Measurements from ENCODE around the gene CEP350.

DNA sequence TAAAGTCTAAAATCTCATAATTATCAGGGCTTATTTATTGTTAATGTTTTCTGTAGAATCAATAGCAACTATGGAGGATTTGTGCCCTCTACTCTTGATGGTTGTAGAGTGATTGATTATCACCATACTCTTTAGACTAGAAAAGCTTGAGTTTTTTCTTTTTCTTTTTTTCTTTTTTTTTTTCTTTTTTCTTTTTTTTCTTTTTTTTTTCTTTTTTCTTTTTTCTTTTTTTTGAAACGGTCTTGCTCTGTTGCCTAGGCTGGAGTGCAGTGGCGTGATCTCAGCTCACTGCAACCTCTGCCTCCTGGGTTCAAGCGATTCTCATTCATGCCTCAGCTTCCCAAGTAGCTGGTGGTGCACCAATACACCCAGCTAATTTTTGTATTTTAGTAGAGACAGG lies 42.8 kb upstream of the CEP350 start:
- TF ChIP-seq EP300 (IDR thresholded peaks at IDR 0.05; ENCODE audit: low read depth in 2 of 2, low read length in 2 of 2) (no peak), EP300 (CRISPR knock-in tag; IDR thresholded peaks at IDR 0.05; ENCODE audit: borderline replicate concordance) (no peak), ZBTB20 (CRISPR knock-in tag; IDR thresholded peaks at IDR 0.05; ENCODE audit: borderline replicate concordance, low read depth) (no peak), RFX5 (IDR thresholded peaks at IDR 0.05; ENCODE audit: low read depth, low read length) (no peak), ZNF530 (CRISPR knock-in tag; IDR thresholded peaks at IDR 0.05; ENCODE audit: low read depth) (no peak), EZH2 (conservative IDR thresholded peaks at IDR 0.05; ENCODE audit: low read depth, low read length) (no peak), POLR2A (IDR thresholded peaks at IDR 0.05; ENCODE audit: insufficient read depth in 1 of 2, low read depth in 2 of 2, low read length in 2 of 2) (no peak), ZNF687 (CRISPR knock-in tag; IDR thresholded peaks at IDR 0.05) (no peak), KAT8 (CRISPR knock-in tag; IDR thresholded peaks at IDR 0.05) (no peak), MBNL3 (CRISPR knock-in tag; conservative IDR thresholded peaks at IDR 0.05) (no peak), IKZF1 (IDR thresholded peaks at IDR 0.05) (no peak), RNF2 (conservative IDR thresholded peaks at IDR 0.05; ENCODE audit: low read depth) (no peak), MAFK (conservative IDR thresholded peaks at IDR 0.05 in 1 of 2, IDR thresholded peaks at IDR 0.05 in 1 of 2; ENCODE audit: low read length in 2 of 2) (no peak)
- TF ChIP-seq, protein P1, sequence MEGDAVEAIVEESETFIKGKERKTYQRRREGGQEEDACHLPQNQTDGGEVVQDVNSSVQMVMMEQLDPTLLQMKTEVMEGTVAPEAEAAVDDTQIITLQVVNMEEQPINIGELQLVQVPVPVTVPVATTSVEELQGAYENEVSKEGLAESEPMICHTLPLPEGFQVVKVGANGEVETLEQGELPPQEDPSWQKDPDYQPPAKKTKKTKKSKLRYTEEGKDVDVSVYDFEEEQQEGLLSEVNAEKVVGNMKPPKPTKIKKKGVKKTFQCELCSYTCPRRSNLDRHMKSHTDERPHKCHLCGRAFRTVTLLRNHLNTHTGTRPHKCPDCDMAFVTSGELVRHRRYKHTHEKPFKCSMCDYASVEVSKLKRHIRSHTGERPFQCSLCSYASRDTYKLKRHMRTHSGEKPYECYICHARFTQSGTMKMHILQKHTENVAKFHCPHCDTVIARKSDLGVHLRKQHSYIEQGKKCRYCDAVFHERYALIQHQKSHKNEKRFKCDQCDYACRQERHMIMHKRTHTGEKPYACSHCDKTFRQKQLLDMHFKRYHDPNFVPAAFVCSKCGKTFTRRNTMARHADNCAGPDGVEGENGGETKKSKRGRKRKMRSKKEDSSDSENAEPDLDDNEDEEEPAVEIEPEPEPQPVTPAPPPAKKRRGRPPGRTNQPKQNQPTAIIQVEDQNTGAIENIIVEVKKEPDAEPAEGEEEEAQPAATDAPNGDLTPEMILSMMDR (CRISPR knock-in tag; IDR thresholded peaks at IDR 0.05) = no peak
